HEK293 (cell line): ENCODE results near the gene SAMD8.
"Not testable (repeated sequence)": the region's sequence is repeated elsewhere in the genome, so short reads cannot be mapped to it uniquely, and the experiment has no call there.

Source experiments
- CTCF ChIA-PET: fragments of 350-600 bp; formaldehyde crosslinking; extraction: SDS; loops from one replicate; lab custom pipeline; 2021; ENCODE audit warnings: antibody characterized with exemption; lab: Yijun Ruan, JAX
- POLR2A ChIA-PET: fragments of 300-600 bp; formaldehyde crosslinking; extraction: SDS; loops from one replicate; lab custom pipeline; 2020; ENCODE audit warnings: antibody characterized with exemption, inconsistent platforms; lab: Yijun Ruan, JAX
- H3K27ac ChIP-seq: fragments of 200-500 bp; sonication (Bioruptor generic); 2 replicates; pipeline ENCODE4 v1.5.1; 2014; ENCODE audit warnings: low read depth, low read length, control low read depth, inconsistent platforms; ENCODE audit errors: extremely low read depth
- H3K36me3 ChIP-seq, 2 experiments: fragments of 200-500 bp in 1 of 2; sonication (Bioruptor generic) in 1 of 2; 1 replicate in 1 of 2; 2 replicates in 1 of 2; pipeline ENCODE4 v1.5.1; 2014 to 2017; ENCODE audit warnings: inconsistent platforms in 2 of 2, low read length in 2 of 2; ENCODE audit not compliant: control insufficient read depth in 2 of 2, insufficient read depth in 1 of 2
- H3K4me1 ChIP-seq: fragments of 200-500 bp; sonication (Bioruptor generic); 2 replicates; pipeline ENCODE4 v1.5.1; 2014; ENCODE audit warnings: mild to moderate bottlenecking, low read length, inconsistent platforms; ENCODE audit not compliant: control insufficient read depth, insufficient read depth
- H3K4me3 ChIP-seq: 2 replicates; pipeline ENCODE4 v1.5.1; 2011; ENCODE audit warnings: low read depth, mild to moderate bottlenecking, control low read depth, low read length, moderate library complexity
- H3K9me3 ChIP-seq: fragments of 200-500 bp; sonication (Bioruptor generic); 2 replicates; pipeline ENCODE4 v1.5.1; 2014; ENCODE audit warnings: low read depth, low read length, inconsistent platforms; ENCODE audit not compliant: control insufficient read depth, insufficient read depth
- GLIS2 ChIP-seq: fragments of 450-650 bp; formaldehyde crosslinking; IDR thresholded peaks from 2 replicates; pipeline ENCODE4 v1.5.1; 2016; ENCODE audit warnings: missing biosample characterization, missing genetic modification characterization
- KLF9 ChIP-seq: fragments of 450-650 bp; formaldehyde crosslinking; IDR thresholded peaks from 2 replicates; pipeline ENCODE4 v1.5.1; 2016; ENCODE audit warnings: missing biosample characterization, missing genetic modification characterization, low read depth
- OVOL3 ChIP-seq: fragments of 450-650 bp; formaldehyde crosslinking; IDR thresholded peaks from 2 replicates; pipeline ENCODE4 v1.5.1; 2016; ENCODE audit warnings: missing biosample characterization, missing genetic modification characterization
- SCRT2 ChIP-seq: fragments of 450-650 bp; formaldehyde crosslinking; IDR thresholded peaks from 2 replicates; pipeline ENCODE4 v1.5.1; 2016; ENCODE audit warnings: missing biosample characterization, missing genetic modification characterization
- ZBTB21 ChIP-seq: fragments of 450-650 bp; formaldehyde crosslinking; IDR thresholded peaks from 2 replicates; pipeline ENCODE4 v1.5.1; 2017; ENCODE audit warnings: missing biosample characterization, missing genetic modification characterization
- ZNF146 ChIP-seq: fragments of 450-650 bp; formaldehyde crosslinking; IDR thresholded peaks from 2 replicates; pipeline ENCODE4 v1.5.1; 2016; ENCODE audit warnings: missing biosample characterization, missing genetic modification characterization
- ZNF239 ChIP-seq: fragments of 450-650 bp; formaldehyde crosslinking; IDR thresholded peaks from 2 replicates; pipeline ENCODE4 v1.5.1; 2016; ENCODE audit warnings: missing biosample characterization, missing genetic modification characterization
- ZNF473 ChIP-seq: fragments of 450-650 bp; formaldehyde crosslinking; IDR thresholded peaks from 2 replicates; pipeline ENCODE4 v1.5.1; 2017; ENCODE audit warnings: missing biosample characterization, missing genetic modification characterization
- ZNF510 ChIP-seq: fragments of 450-650 bp; formaldehyde crosslinking; IDR thresholded peaks from 2 replicates; pipeline ENCODE4 v1.5.1; 2018; ENCODE audit warnings: mild to moderate bottlenecking, missing genetic modification characterization, missing biosample characterization; ENCODE audit not compliant: insufficient replicate concordance
- ZNF558 ChIP-seq: fragments of 450-650 bp; formaldehyde crosslinking; IDR thresholded peaks from 2 replicates; pipeline ENCODE4 v1.5.1; 2016; ENCODE audit warnings: missing biosample characterization, missing genetic modification characterization
- ZNF600 ChIP-seq: fragments of 450-650 bp; formaldehyde crosslinking; IDR thresholded peaks from 2 replicates; pipeline ENCODE4 v1.5.1; 2016; ENCODE audit warnings: missing biosample characterization, missing genetic modification characterization
- ZNF624 ChIP-seq: fragments of 450-650 bp; formaldehyde crosslinking; IDR thresholded peaks from 2 replicates; pipeline ENCODE4 v1.5.1; 2017; ENCODE audit warnings: missing biosample characterization, missing genetic modification characterization
- TF ChIP-seq, protein P1 (sequence below): fragments of 450-650 bp; formaldehyde crosslinking; IDR thresholded peaks from 2 replicates; pipeline ENCODE4 v1.5.1; 2016; ENCODE audit warnings: missing biosample characterization, missing genetic modification characterization
- TF ChIP-seq, protein P2 (sequence below): fragments of 450-650 bp; formaldehyde crosslinking; IDR thresholded peaks from 2 replicates; pipeline ENCODE4 v1.5.1; 2017; ENCODE audit warnings: missing biosample characterization, mild to moderate bottlenecking, missing genetic modification characterization, moderate library complexity
- TF ChIP-seq, protein P3 (sequence below): fragments of 450-650 bp; formaldehyde crosslinking; IDR thresholded peaks from 2 replicates; pipeline ENCODE4 v1.5.1; 2016; ENCODE audit warnings: missing biosample characterization, missing genetic modification characterization
- TF ChIP-seq, protein P4 (sequence below): fragments of 450-650 bp; formaldehyde crosslinking; IDR thresholded peaks from 2 replicates; pipeline ENCODE4 v1.5.1; 2016; ENCODE audit warnings: missing biosample characterization, missing genetic modification characterization
- TF ChIP-seq, protein P5 (sequence below): fragments of 450-650 bp; IDR thresholded peaks from 2 replicates; pipeline ENCODE4 v1.5.1; 2018; ENCODE audit warnings: missing biosample characterization, mild to moderate bottlenecking, missing genetic modification characterization
- TF ChIP-seq, protein P6 (sequence below): fragments of 450-650 bp; formaldehyde crosslinking; IDR thresholded peaks from 2 replicates; pipeline ENCODE4 v1.5.1; 2016; ENCODE audit warnings: missing biosample characterization, missing genetic modification characterization, low read depth

The SAMD8 gene

DNA sequence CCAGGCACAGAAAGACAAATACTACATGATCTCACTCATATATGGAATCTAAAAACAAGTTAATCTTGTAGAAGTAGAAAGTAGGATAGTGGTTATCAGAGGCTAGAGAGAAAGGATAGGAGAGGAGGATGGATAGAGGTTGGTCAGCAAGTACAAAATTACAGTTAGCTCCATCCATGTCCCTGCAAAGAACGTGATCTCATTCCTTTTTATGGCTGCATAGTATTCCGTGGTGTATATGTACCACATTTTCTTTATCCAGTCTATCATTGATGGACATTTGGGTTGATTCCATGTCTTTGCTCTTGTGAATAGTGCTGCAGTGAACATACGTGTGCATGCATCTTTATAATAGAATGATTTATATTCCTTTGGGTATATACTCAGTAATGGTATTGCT lies 22.2 kb downstream of the SAMD8 start:
- H3K27ac ChIP-seq, POLR2A ChIA-PET, CTCF ChIA-PET, H3K9me3 ChIP-seq, H3K36me3 ChIP-seq, H3K4me1 ChIP-seq, H3K4me3 ChIP-seq: not testable (repeated sequence)
- TF ChIP-seq ZNF146 (tag by site-specific recombination) = peak; percentile 96
- TF ChIP-seq, protein P1, sequence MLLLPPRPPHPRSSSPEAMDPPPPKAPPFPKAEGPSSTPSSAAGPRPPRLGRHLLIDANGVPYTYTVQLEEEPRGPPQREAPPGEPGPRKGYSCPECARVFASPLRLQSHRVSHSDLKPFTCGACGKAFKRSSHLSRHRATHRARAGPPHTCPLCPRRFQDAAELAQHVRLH (tag by site-specific recombination) = peak; percentile 62; the same call in 1 of the 2 replicates

DNA sequence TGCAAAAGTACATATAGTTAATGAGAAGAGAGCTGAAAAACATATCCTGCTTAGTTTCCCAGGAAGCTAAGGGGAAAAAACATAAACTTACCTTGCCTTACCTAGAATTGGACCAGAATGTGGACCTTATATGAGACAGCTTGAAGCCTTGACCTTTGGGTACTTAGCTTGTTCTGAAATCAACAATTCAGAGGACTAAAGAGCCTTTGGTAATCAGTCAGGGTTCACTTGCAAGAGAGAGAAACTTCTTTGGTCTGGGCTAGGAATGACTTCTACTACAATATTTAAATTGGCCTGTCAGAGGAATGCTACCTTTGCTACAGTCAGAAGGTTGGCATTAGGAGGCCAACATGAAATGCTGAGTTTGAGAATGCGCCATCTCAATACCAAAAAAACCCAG lies 24.9 kb downstream of the SAMD8 start:
- Histone ChIP-seq H3K27ac (no peak overlapping the region), H3K4me1 (peaks cover 3% of the 10 kb centered on the region; the same call in 1 of the 2 replicates), H3K9me3 (no peaks in the 10 kb centered on the region), H3K36me3 (no peaks in the 10 kb centered on the region), H3K4me3 (no peak overlapping the region)
- POLR2A ChIA-PET = interaction anchor here (1.2 kb wide), 1 partner anchor 25 kb away, joined by 3 read pairs; the partner anchor contains the start of gene SAMD8
- CTCF ChIA-PET = no interaction called here
- TF ChIP-seq KLF9 (tag by site-specific recombination) (no peak), ZNF600 (tag by site-specific recombination) (no peak), GLIS2 (tag by site-specific recombination) (no peak), ZNF239 (no peak), SCRT2 (tag by site-specific recombination) (no peak), ZNF558 (tag by site-specific recombination) (no peak), ZNF510 (tag by site-specific recombination) (no peak), ZNF473 (tag by site-specific recombination) (no peak), OVOL3 (no peak), ZBTB21 (no peak), ZNF624 (tag by site-specific recombination) (no peak)
- TF ChIP-seq, protein P2, sequence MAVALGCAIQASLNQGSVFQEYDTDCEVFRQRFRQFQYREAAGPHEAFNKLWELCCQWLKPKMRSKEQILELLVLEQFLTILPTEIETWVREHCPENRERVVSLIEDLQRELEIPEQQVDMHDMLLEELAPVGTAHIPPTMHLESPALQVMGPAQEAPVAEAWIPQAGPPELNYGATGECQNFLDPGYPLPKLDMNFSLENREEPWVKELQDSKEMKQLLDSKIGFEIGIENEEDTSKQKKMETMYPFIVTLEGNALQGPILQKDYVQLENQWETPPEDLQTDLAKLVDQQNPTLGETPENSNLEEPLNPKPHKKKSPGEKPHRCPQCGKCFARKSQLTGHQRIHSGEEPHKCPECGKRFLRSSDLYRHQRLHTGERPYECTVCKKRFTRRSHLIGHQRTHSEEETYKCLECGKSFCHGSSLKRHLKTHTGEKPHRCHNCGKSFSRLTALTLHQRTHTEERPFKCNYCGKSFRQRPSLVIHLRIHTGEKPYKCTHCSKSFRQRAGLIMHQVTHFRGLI (tag by site-specific recombination) = no peak
- TF ChIP-seq, protein P3, sequence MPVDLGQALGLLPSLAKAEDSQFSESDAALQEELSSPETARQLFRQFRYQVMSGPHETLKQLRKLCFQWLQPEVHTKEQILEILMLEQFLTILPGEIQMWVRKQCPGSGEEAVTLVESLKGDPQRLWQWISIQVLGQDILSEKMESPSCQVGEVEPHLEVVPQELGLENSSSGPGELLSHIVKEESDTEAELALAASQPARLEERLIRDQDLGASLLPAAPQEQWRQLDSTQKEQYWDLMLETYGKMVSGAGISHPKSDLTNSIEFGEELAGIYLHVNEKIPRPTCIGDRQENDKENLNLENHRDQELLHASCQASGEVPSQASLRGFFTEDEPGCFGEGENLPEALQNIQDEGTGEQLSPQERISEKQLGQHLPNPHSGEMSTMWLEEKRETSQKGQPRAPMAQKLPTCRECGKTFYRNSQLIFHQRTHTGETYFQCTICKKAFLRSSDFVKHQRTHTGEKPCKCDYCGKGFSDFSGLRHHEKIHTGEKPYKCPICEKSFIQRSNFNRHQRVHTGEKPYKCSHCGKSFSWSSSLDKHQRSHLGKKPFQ (tag by site-specific recombination) = no peak
- TF ChIP-seq, protein P4, sequence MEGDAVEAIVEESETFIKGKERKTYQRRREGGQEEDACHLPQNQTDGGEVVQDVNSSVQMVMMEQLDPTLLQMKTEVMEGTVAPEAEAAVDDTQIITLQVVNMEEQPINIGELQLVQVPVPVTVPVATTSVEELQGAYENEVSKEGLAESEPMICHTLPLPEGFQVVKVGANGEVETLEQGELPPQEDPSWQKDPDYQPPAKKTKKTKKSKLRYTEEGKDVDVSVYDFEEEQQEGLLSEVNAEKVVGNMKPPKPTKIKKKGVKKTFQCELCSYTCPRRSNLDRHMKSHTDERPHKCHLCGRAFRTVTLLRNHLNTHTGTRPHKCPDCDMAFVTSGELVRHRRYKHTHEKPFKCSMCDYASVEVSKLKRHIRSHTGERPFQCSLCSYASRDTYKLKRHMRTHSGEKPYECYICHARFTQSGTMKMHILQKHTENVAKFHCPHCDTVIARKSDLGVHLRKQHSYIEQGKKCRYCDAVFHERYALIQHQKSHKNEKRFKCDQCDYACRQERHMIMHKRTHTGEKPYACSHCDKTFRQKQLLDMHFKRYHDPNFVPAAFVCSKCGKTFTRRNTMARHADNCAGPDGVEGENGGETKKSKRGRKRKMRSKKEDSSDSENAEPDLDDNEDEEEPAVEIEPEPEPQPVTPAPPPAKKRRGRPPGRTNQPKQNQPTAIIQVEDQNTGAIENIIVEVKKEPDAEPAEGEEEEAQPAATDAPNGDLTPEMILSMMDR (tag by site-specific recombination) = no peak
- TF ChIP-seq, protein P5, sequence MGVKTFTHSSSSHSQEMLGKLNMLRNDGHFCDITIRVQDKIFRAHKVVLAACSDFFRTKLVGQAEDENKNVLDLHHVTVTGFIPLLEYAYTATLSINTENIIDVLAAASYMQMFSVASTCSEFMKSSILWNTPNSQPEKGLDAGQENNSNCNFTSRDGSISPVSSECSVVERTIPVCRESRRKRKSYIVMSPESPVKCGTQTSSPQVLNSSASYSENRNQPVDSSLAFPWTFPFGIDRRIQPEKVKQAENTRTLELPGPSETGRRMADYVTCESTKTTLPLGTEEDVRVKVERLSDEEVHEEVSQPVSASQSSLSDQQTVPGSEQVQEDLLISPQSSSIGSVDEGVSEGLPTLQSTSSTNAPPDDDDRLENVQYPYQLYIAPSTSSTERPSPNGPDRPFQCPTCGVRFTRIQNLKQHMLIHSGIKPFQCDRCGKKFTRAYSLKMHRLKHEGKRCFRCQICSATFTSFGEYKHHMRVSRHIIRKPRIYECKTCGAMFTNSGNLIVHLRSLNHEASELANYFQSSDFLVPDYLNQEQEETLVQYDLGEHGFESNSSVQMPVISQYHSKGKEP (tag by site-specific recombination) = no peak
- TF ChIP-seq, protein P6, sequence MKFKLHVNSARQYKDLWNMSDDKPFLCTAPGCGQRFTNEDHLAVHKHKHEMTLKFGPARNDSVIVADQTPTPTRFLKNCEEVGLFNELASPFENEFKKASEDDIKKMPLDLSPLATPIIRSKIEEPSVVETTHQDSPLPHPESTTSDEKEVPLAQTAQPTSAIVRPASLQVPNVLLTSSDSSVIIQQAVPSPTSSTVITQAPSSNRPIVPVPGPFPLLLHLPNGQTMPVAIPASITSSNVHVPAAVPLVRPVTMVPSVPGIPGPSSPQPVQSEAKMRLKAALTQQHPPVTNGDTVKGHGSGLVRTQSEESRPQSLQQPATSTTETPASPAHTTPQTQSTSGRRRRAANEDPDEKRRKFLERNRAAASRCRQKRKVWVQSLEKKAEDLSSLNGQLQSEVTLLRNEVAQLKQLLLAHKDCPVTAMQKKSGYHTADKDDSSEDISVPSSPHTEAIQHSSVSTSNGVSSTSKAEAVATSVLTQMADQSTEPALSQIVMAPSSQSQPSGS (tag by site-specific recombination) = no peak
